ENCODE data around the gene MDFI. TPM values are rescaled to one million over a fixed set of nuclear protein-coding genes. Genes with fewer than 3 reads are reported as not detected.

The MDFI gene
- total RNA-seq, 1 donor from 2014 or later, result 1.3 TPM

Small RNA genes lying within 50 kb of the gene (microRNA-seq; reads per million reads assigned to microRNA genes)
- gene MIR4641, result not detected

Other genes with a start within 250 kb of the MDFI start
- gene FOXP4, start 92.1 kb upstream of the MDFI start, total RNA-seq, result 13.9 TPM
- gene TFEB, start 97.1 kb downstream of the MDFI start, total RNA-seq, result 39.5 TPM
- gene PGC, start 108.9 kb downstream of the MDFI start, total RNA-seq, result not detected
- gene FRS3, start 141.4 kb downstream of the MDFI start, total RNA-seq, result 5.1 TPM
- 3.3 TPM for gene PRICKLE4, start 142.3 kb downstream of the MDFI start, total RNA-seq
- gene TOMM6, start 149.2 kb downstream of the MDFI start, total RNA-seq, result 226 TPM

All from Right ventricle myocardium inferior (tissue), 1 donor.